A549 treated with CpdA at 1 μM for 4 hours (cell line): ENCODE measurements around the gene KLF11. TPM values are rescaled to one million over a fixed set of nuclear protein-coding genes. Genes with fewer than 3 reads are reported as not detected.

Source experiments
- total RNA-seq: library from RNA; stranded (reverse); fragments of 200-300 nt; extraction: Qiagen RNA extraction; gene quantifications from 5 replicates; pipeline ENCODE4 v1.2.3, GENCODE V29; 2022; ENCODE audit warnings: low read depth

The KLF11 gene
- total RNA-seq = 2.7 to 5.5 TPM (median 4.5 TPM) in 5 replicates

GRCh38 chr2:10043256-10043905 lies at the start of gene KLF11:
Gene KLF11, plus strand, starts transcription at chr2:10043550. Its CDS starts 167 bp downstream, at chr2:10043717.

DNA sequence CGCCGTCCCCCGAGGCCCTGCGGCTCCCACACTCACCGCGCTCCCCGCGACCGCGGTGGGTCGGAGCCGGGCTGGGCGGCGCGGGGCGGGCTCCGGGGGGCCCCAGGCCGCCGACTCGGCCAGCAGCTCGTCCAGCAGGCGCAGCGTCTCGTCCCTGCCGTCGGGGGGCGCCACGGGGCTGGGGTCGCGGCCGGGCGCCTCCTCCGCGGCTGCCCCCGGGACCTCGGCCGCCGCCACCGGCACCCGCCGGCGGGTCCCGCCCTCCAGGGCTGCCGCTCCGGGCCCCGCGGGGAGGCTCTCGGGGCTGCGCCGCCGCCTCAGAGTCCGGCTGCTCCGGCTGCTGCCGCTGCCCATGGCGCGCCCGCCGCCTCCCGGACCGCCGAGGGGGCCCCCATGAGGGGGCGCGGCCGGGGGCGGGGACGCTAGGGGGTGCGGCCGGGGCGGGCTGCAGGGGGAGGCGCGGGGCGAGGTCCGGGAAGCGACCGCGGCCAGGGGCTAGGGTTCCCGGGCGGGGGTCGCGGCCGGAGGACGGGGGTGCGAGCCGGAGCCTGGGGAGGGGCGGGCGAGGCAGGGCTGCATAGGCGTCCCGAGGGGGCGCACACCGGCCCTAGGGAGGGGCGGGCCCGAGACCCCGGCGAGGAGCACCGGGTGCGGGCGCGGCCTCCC lies 36.7 kb downstream of the KLF11 start, which contains the start of gene CYS1:
Gene CYS1 (minus strand): TSS at position 542 of the 666 bp plus-strand sequence. CDS start 188 bp downstream, at position 354.

Other genes starting within 250 kb of the KLF11 start
- 23.5 to 46.1 TPM (median 24.8 TPM) in 5 replicates for gene TAF1B, start 200.1 kb upstream of the KLF11 start, total RNA-seq
- gene GRHL1, start 91.9 kb upstream of the KLF11 start, total RNA-seq = 0.77 to 1.6 TPM (median 0.81 TPM) in 5 replicates
- 0.90 to 1.3 TPM (median 1.1 TPM) in 5 replicates for gene CYS1, start 36.9 kb downstream of the KLF11 start, total RNA-seq
- 195 to 237 TPM (median 201 TPM) in 5 replicates for gene RRM2, start 79.2 kb downstream of the KLF11 start, total RNA-seq